ENCODE results near the gene ANO2.

DNA sequence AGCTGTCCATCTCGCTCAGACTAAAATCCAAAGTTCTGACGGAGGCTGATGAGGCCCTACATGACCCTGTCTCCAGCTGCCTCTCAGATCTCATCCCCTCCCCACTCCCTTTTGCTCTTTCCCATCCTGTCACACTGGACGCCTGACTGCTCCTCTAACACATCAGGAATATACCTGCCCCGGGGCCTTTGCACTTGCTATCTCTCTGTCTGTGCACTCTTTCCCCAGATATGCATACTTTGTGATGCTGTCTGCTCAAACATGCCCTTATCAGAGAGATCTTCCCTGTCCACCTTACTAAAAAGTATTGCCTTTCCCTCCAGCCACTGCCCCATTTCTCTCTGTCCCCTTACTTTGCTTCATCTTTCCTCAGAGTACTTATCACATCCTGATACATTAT, 238.8 kb downstream of the ANO2 start:
- no peak for TF ChIP-seq TAF1 (IDR thresholded peaks at IDR 0.05; ENCODE audit: low read depth)
- no peak for TF ChIP-seq EP300 (conservative IDR thresholded peaks at IDR 0.05; ENCODE audit: poor library complexity, severe bottlenecking)

Measured in neural cell (in vitro differentiated cells).